ENCODE measurements around the gene RNF38. TPM values are rescaled to one million over a fixed set of nuclear protein-coding genes. Genes with fewer than 3 reads are reported as not detected.

Gene RNF38
- total and polyA plus RNA-seq, 2 experiments from 2014 or later = 13.7 to 61.9 TPM

DNA sequence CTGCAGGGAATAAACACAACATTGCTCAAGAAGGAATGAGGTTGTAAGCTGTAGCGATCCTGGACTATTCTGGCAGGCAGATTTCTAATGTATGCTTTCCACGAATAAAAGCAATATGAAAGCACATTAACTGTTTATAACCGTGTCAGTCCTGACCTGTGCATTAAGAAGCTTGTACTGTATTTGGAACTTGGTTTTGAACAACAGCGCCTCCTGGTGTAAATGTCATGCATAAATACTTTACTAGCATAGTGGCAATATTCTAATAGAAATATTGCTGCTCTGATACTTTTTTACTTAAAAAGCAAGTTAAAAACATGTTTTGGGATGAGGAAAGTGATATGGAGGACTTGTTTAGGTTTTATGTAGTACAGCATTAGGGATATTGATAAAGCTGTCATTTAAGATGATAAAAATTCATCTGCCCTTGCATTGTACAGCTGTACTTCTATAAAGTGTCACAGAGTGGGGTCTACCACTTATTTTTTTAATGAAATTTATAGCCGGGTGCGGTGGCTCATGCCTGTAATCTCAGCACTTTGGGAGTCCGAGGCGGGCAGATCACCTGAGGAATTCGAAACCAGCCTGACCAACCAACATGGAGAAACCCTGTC lies 71.2 kb downstream of the RNF38 start:
- H3K4me3 Mint-ChIP-seq = no peak overlapping the region
- no peaks in the 10 kb centered on the region; the same call in 2 of the 3 replicates for H3K4me1 Mint-ChIP-seq
- ATAC-seq (peak; percentile 45), DNase-seq (ENCODE audit: low spot score) (peak; percentile 76)
- Histone ChIP-seq H3K4me1 (ENCODE audit: insufficient read depth) (no peaks in the 10 kb centered on the region), H3K27me3 (ENCODE audit: insufficient read depth) (no peaks in the 10 kb centered on the region), H3F3A (replicated peaks; ENCODE audit: low read depth) (peaks cover 5% of the 10 kb centered on the region; the same call in 1 of the 2 replicates), H4K20me1 (replicated peaks; ENCODE audit: insufficient read depth) (no peaks in the 10 kb centered on the region), H3K36me3 (ENCODE audit: insufficient read depth) (no peaks in the 10 kb centered on the region), H3K4me3 (no peak overlapping the region), H3K4me2 (no peak overlapping the region), H3K79me2 (replicated peaks; ENCODE audit: insufficient read depth) (no peaks in the 10 kb centered on the region), H3K27ac (ENCODE audit: low read depth) (no peak overlapping the region), H3K9me2 (ENCODE audit: insufficient read depth) (no peaks in the 10 kb centered on the region), H2AFZ (no peak overlapping the region)
- no peaks in the 10 kb centered on the region for H3K9me3 Mint-ChIP-seq
- no peak overlapping the region for H3K27ac Mint-ChIP-seq
- TF ChIP-seq EZH2phosphoT487 (IDR thresholded peaks at IDR 0.05; ENCODE audit: unreplicated experiment) (no peak), POLR2AphosphoS5 (IDR thresholded peaks at IDR 0.05; ENCODE audit: low read depth) (no peak), JUNB (IDR thresholded peaks at IDR 0.05; ENCODE audit: unreplicated experiment) (no peak)
- TF ChIP-seq, protein P1, sequence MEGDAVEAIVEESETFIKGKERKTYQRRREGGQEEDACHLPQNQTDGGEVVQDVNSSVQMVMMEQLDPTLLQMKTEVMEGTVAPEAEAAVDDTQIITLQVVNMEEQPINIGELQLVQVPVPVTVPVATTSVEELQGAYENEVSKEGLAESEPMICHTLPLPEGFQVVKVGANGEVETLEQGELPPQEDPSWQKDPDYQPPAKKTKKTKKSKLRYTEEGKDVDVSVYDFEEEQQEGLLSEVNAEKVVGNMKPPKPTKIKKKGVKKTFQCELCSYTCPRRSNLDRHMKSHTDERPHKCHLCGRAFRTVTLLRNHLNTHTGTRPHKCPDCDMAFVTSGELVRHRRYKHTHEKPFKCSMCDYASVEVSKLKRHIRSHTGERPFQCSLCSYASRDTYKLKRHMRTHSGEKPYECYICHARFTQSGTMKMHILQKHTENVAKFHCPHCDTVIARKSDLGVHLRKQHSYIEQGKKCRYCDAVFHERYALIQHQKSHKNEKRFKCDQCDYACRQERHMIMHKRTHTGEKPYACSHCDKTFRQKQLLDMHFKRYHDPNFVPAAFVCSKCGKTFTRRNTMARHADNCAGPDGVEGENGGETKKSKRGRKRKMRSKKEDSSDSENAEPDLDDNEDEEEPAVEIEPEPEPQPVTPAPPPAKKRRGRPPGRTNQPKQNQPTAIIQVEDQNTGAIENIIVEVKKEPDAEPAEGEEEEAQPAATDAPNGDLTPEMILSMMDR (conservative IDR thresholded peaks at IDR 0.05; ENCODE audit: low read depth in 2 of 2) = peak; percentile 74 to 94
- H3K27me3 Mint-ChIP-seq (ENCODE audit: insufficient read depth, low read depth, poor library complexity) = peaks cover 2% of the 10 kb centered on the region
- H3K36me3 Mint-ChIP-seq (ENCODE audit: low read depth) = no peaks in the 10 kb centered on the region; the same call in 2 of the 3 replicates

DNA sequence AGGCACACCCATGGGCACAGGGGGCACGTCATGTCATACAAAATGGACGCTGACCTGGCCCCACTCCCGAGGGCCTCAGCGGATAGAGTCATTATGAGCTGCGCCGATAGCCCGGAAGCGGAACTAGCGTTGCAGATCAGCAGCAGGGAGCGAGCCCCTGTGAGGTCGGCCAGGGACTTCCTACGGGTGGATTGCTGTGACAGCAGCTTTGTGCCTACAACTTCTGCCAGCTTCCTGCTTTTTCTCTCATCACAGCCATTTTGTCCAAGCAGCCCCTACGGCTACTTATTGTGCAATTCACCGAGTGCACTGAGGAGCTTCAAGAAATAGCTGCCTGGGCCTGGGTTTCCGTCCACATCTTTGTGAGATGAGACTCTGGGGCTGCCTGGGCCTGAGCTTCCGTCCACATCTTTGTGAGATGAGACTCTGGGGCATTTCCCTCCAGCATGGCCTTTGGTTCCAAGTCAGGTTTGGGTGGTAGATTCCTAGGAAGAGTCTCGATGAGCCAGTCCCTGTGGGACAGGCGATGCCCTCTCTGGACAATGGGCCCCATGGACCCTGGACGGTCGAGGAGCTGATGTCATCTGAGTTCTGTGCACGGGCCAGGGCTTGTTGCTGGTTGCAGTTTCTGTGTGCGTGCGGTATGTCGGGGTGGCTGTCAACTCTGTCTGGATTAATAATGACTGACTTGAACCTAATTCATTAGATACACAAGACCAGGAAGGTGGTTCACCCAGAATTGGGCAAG lies 74.8 kb downstream of the RNF38 start:
- Histone ChIP-seq H3K4me3 (no peak overlapping the region), H3K79me2 (replicated peaks; ENCODE audit: insufficient read depth) (no peaks in the 10 kb centered on the region), H3K27ac (ENCODE audit: low read depth) (no peak overlapping the region), H2AFZ (peak overlapping the region; percentile 72), H3K4me1 (ENCODE audit: insufficient read depth) (no peaks in the 10 kb centered on the region), H3K9me2 (ENCODE audit: insufficient read depth) (0 out of 2 replicates have a peak, but pooled peaks cover 3% of the 10 kb centered on the region), H3K4me2 (no peak overlapping the region), H4K20me1 (replicated peaks; ENCODE audit: insufficient read depth) (no peaks in the 10 kb centered on the region), H3F3A (replicated peaks; ENCODE audit: low read depth) (no peaks in the 10 kb centered on the region), H3K27me3 (ENCODE audit: insufficient read depth) (no peaks in the 10 kb centered on the region), H3K36me3 (ENCODE audit: insufficient read depth) (no peaks in the 10 kb centered on the region)
- Mint-ChIP-seq H3K4me3 (no peak overlapping the region), H3K9me3 (peaks cover 4% of the 10 kb centered on the region; the same call in 2 of the 3 replicates), H3K4me1 (no peaks in the 10 kb centered on the region; the same call in 2 of the 3 replicates), H3K27ac (peak overlapping the region; percentile 82), H3K36me3 (ENCODE audit: low read depth) (no peaks in the 10 kb centered on the region; the same call in 2 of the 3 replicates), H3K27me3 (ENCODE audit: insufficient read depth, low read depth, poor library complexity) (peaks cover 2% of the 10 kb centered on the region)
- no peak for DNase-seq (ENCODE audit: low spot score)
- ATAC-seq = no peak
- TF ChIP-seq ZNF331 (CRISPR knock-in tag; IDR thresholded peaks at IDR 0.05; ENCODE audit: low read depth) = no peak
- no peak for TF ChIP-seq NANOG (IDR thresholded peaks at IDR 0.05; ENCODE audit: borderline replicate concordance)
- no peak for TF ChIP-seq JUNB (IDR thresholded peaks at IDR 0.05; ENCODE audit: unreplicated experiment)
- TF ChIP-seq ZNF114 (CRISPR knock-in tag; IDR thresholded peaks at IDR 0.05) = no peak
- TF ChIP-seq, protein P2, sequence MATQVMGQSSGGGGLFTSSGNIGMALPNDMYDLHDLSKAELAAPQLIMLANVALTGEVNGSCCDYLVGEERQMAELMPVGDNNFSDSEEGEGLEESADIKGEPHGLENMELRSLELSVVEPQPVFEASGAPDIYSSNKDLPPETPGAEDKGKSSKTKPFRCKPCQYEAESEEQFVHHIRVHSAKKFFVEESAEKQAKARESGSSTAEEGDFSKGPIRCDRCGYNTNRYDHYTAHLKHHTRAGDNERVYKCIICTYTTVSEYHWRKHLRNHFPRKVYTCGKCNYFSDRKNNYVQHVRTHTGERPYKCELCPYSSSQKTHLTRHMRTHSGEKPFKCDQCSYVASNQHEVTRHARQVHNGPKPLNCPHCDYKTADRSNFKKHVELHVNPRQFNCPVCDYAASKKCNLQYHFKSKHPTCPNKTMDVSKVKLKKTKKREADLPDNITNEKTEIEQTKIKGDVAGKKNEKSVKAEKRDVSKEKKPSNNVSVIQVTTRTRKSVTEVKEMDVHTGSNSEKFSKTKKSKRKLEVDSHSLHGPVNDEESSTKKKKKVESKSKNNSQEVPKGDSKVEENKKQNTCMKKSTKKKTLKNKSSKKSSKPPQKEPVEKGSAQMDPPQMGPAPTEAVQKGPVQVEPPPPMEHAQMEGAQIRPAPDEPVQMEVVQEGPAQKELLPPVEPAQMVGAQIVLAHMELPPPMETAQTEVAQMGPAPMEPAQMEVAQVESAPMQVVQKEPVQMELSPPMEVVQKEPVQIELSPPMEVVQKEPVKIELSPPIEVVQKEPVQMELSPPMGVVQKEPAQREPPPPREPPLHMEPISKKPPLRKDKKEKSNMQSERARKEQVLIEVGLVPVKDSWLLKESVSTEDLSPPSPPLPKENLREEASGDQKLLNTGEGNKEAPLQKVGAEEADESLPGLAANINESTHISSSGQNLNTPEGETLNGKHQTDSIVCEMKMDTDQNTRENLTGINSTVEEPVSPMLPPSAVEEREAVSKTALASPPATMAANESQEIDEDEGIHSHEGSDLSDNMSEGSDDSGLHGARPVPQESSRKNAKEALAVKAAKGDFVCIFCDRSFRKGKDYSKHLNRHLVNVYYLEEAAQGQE (IDR thresholded peaks at IDR 0.05; ENCODE audit: unreplicated experiment) = no peak

Data from GM23338 (cell line).